Calu3 (cell line): ENCODE results near the gene SLC7A6OS. TPM values are rescaled to one million over a fixed set of nuclear protein-coding genes. Genes with fewer than 3 reads are reported as not detected.

ENCODE experiments used
- BruUV-seq: library from RNA; stranded (reverse); fragments of 400-500 nt; replicated peaks from 2 replicates; lab custom pipeline; 2021; lab: Mats Ljungman, UMichigan
- CTCF ChIA-PET: fragments of 300-600 bp; sonication (Branson Sonifier 250); formaldehyde crosslinking; loops from one replicate; lab custom pipeline; 2022; ENCODE audit warnings: antibody characterized with exemption; lab: Charles Lee
- DNase-seq: peaks from one replicate; pipeline ENCODE4 v3.0.0; 2022
- H3K27ac Mint-ChIP-seq: one replicate; pipeline ENCODE4 v1.8.0; 2022; ENCODE audit warnings: mixed read lengths; ENCODE audit not compliant: unreplicated experiment
- H3K27me3 Mint-ChIP-seq: one replicate; pipeline ENCODE4 v1.8.0; 2022; ENCODE audit warnings: mixed read lengths; ENCODE audit not compliant: unreplicated experiment
- H3K36me3 Mint-ChIP-seq: one replicate; pipeline ENCODE4 v1.8.0; 2022; ENCODE audit warnings: mild to moderate bottlenecking, moderate library complexity, mixed read lengths; ENCODE audit not compliant: insufficient read depth, unreplicated experiment
- H3K4me1 Mint-ChIP-seq: one replicate; pipeline ENCODE4 v1.8.0; 2022; ENCODE audit warnings: mild to moderate bottlenecking, low read depth, mixed read lengths; ENCODE audit not compliant: unreplicated experiment
- H3K4me3 Mint-ChIP-seq: one replicate; pipeline ENCODE4 v1.8.0; 2022; ENCODE audit warnings: mild to moderate bottlenecking, low read depth, moderate library complexity, mixed read lengths; ENCODE audit not compliant: unreplicated experiment
- H3K9me3 Mint-ChIP-seq: one replicate; pipeline ENCODE4 v1.8.0; 2022; ENCODE audit warnings: low read depth, mixed read lengths; ENCODE audit not compliant: unreplicated experiment
- CTCF ChIP-seq: fragments of 200-600 bp; IDR thresholded peaks from one replicate; pipeline ENCODE4 v1.8.0; 2022; ENCODE audit warnings: antibody characterized with exemption; ENCODE audit not compliant: unreplicated experiment
- intact Hi-C: fragments of 100-400 bp; cut with micrococcal nuclease; formaldehyde crosslinking; loops from one replicate; pipeline ENCODE4 v1.10.0; 2022; ENCODE audit not compliant: unreplicated experiment
- total RNA-seq: library from RNA; stranded (reverse); gene quantifications from 2 replicates; pipeline ENCODE4 v1.2.3, GENCODE V29; 2022

SLC7A6OS gene
- total RNA-seq, 1 experiment from 2014 or later: 28.4 TPM

DNA sequence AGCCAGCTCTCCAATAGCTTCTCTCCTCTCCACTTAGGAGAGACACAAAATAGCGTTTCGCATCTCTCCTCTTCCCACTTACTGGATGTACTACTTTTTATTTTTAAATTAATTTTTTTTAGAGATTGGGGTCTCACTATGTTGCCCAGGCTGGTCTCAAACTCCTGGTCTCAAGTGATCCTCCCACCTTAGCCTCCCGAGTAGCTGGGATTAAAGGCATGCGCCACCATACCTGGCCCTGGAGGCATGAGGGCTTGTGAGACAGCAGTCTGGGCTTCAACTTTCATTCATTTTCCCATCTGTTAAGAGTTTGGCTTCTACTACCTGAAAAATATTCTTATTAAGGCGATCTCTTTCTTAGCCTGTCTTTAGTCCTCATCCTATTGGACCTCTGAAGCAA lies 18.3 kb downstream of the SLC7A6OS start:
- Mint-ChIP-seq H3K4me1 (no peaks in the 10 kb centered on the region), H3K36me3 (peaks cover 29% of the 10 kb centered on the region), H3K4me3 (no peak overlapping the region), H3K27ac (no peak overlapping the region), H3K27me3 (no peaks in the 10 kb centered on the region), H3K9me3 (no peaks in the 10 kb centered on the region)
- no peak for TF ChIP-seq CTCF
- intact Hi-C loops: no loop called here
- BruUV-seq: no TSS peak
- CTCF ChIA-PET: no interaction called here
- DNase-seq: no peak

DNA sequence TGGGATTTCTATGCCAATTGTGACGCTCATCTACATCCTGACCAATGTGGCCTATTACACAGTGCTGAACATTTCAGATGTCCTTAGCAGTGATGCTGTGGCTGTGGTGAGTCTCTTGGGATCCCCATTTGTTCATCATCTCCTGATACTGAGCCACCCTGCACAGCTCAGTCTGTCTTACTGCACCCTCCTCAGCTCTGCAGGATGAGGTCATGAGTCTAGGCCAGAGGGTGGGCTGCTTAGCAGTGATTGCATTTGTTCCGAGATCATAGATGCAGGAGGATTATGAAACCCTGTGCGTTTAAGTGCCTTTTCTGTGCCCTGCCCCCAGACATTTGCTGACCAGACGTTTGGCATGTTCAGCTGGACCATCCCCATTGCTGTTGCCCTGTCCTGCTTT lies 19.5 kb downstream of the SLC7A6OS start:
- intact Hi-C loops: no loop called here
- Mint-ChIP-seq H3K4me1 (no peaks in the 10 kb centered on the region), H3K36me3 (peaks cover 30% of the 10 kb centered on the region), H3K27me3 (no peaks in the 10 kb centered on the region), H3K9me3 (no peaks in the 10 kb centered on the region), H3K4me3 (no peak overlapping the region), H3K27ac (no peak overlapping the region)
- TF ChIP-seq CTCF: no peak
- no TSS peak for BruUV-seq
- DNase-seq: no peak
- CTCF ChIA-PET: interaction anchor here (0.9 kb wide), 2 partner anchors 16 to 21 kb away, joined by 3 to 4 read pairs; no protein-coding TSS in a partner anchor

- DNase-seq: no peak
- intact Hi-C loops: no loop called here
- peaks cover 28% of the 10 kb centered on the region for H3K36me3 Mint-ChIP-seq
- no peaks in the 10 kb centered on the region for H3K4me1 Mint-ChIP-seq
- no peak for TF ChIP-seq CTCF
- no TSS peak for BruUV-seq
- H3K9me3 Mint-ChIP-seq: no peaks in the 10 kb centered on the region
- H3K4me3 Mint-ChIP-seq: no peak overlapping the region
- H3K27me3 Mint-ChIP-seq: no peaks in the 10 kb centered on the region
- CTCF ChIA-PET: no interaction called here
- no peak overlapping the region for H3K27ac Mint-ChIP-seq
These were observed 20.3 kb downstream of the SLC7A6OS start for GRCh38 chr16:68290450-68290849.

- BruUV-seq: no TSS peak
- intact Hi-C loops: no loop called here
- Mint-ChIP-seq H3K27me3 (no peaks in the 10 kb centered on the region), H3K36me3 (peaks cover 28% of the 10 kb centered on the region), H3K4me1 (no peaks in the 10 kb centered on the region), H3K4me3 (no peak overlapping the region), H3K27ac (no peak overlapping the region), H3K9me3 (no peaks in the 10 kb centered on the region)
- TF ChIP-seq CTCF: no peak
- no peak for DNase-seq
- CTCF ChIA-PET: no interaction called here
These were observed 21.0 kb downstream of the SLC7A6OS start for GRCh38 chr16:68289621-68290329.
